Neural cell (in vitro differentiated cells): ENCODE data around the gene CD2BP2.

ENCODE experiments used
- POLR2AphosphoS5 ChIP-seq: IDR thresholded peaks from 2 replicates; pipeline ENCODE4 v1.6.1; 2012
- TF ChIP-seq, protein P1 (sequence below): fragments of 450-650 bp; IDR thresholded peaks from 2 replicates; pipeline ENCODE4 v1.5.1; 2014; ENCODE audit warnings: antibody characterized with exemption, mild to moderate bottlenecking, moderate library complexity; ENCODE audit not compliant: poor library complexity, severe bottlenecking

DNA sequence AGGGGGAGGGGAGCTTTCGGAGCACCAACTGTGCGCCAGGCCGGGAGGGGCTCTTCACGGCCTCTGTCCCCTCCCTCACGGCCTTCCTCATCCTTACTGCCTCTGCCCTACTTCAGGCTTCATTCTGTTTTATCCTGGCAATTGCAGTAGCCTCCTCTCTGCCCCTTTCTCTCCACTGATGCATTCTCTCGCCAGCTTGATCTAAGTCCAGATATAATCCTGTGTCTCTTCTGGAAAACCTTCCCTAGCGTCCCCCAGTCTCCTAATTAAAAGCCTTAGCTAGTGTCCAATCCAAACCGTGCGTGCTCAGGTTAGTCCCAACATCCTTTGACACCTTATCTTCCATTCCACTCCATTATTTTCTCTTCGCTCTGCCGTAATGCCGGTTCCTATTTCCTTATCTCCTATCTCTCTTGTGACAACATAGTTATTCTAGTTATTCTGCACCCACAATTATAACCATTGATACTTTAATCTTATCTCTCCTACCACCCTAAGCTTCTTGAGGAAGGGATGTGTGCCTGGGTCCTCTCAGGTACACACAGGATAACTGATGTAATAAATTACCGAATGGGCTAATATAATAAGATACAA is 41.0 kb upstream of the CD2BP2 start:
- TF ChIP-seq, protein P1, sequence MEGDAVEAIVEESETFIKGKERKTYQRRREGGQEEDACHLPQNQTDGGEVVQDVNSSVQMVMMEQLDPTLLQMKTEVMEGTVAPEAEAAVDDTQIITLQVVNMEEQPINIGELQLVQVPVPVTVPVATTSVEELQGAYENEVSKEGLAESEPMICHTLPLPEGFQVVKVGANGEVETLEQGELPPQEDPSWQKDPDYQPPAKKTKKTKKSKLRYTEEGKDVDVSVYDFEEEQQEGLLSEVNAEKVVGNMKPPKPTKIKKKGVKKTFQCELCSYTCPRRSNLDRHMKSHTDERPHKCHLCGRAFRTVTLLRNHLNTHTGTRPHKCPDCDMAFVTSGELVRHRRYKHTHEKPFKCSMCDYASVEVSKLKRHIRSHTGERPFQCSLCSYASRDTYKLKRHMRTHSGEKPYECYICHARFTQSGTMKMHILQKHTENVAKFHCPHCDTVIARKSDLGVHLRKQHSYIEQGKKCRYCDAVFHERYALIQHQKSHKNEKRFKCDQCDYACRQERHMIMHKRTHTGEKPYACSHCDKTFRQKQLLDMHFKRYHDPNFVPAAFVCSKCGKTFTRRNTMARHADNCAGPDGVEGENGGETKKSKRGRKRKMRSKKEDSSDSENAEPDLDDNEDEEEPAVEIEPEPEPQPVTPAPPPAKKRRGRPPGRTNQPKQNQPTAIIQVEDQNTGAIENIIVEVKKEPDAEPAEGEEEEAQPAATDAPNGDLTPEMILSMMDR = no peak
- no peak for TF ChIP-seq POLR2AphosphoS5
